ENCODE results near the gene ATP10A. TPM values are rescaled to one million over a fixed set of nuclear protein-coding genes. Genes with fewer than 3 reads are reported as not detected.

ATP10A gene
- total and polyA plus RNA-seq, 12 donors = 0.67 to 31.8 (median 16.1) TPM

DNA sequence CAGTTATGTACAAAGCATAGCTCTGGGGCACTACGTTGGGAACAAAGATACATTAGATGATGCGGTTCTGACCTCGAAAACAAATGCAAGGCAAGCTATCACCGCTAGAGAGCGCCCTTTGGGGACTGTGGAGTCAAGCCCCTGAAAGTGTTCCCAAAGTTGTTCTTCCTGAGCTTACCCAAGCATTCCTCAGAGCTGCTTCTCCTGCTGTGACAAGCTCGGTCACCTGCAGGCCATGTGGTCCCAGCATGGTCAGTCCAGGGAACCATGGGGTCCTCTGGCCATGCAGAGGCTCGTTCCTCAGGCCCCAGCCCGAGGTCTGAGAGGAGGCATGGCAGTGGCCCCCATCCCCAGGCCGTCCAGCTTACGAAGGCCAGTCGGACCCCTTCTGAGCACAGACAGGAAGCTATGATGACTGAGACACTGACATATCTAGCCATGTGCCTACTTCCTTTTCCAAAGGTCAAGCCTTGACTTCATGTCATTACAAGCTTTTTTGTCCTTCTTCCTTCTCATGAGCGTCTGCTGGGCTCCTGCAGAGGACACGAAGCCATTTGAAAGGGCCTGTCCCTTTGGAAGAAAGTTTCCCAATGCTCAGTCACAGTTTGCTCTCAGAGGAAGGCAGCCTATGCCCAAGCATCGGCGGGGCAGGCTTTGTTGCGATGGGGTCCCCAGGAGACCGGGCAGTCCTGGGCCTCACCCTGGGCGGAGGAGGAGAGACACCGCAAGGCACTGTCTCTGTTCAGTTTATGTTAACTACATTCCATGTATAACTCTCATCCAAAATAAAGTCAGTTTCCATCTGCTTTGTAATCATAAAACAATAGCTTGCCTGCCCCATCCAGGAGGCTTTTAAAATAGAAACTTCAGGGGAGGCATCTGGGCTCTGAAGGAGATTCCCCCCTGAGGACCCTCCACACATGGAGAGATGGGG lies 79.3 kb downstream of the ATP10A start:
- Histone ChIP-seq H3K9me3 (replicated peaks in 1 of 3) (no peaks in the 10 kb centered on the region), H3K27me3 (no peaks in the 10 kb centered on the region), H3K36me3 (replicated peaks in 1 of 2) (no peaks in the 10 kb centered on the region), H3K27ac (no peak overlapping the region), H3K4me1 (replicated peaks in 1 of 2) (peaks cover 0 to 15% of the 10 kb centered on the region in 2 donors), H3K4me3 (no peak overlapping the region)
- WGBS, 4 donors = 69 to 76% (median 72%) methylated on average over 14 to 19 of the region's 19 CpGs
- TF ChIP-seq, protein P1, sequence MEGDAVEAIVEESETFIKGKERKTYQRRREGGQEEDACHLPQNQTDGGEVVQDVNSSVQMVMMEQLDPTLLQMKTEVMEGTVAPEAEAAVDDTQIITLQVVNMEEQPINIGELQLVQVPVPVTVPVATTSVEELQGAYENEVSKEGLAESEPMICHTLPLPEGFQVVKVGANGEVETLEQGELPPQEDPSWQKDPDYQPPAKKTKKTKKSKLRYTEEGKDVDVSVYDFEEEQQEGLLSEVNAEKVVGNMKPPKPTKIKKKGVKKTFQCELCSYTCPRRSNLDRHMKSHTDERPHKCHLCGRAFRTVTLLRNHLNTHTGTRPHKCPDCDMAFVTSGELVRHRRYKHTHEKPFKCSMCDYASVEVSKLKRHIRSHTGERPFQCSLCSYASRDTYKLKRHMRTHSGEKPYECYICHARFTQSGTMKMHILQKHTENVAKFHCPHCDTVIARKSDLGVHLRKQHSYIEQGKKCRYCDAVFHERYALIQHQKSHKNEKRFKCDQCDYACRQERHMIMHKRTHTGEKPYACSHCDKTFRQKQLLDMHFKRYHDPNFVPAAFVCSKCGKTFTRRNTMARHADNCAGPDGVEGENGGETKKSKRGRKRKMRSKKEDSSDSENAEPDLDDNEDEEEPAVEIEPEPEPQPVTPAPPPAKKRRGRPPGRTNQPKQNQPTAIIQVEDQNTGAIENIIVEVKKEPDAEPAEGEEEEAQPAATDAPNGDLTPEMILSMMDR (IDR thresholded peaks at IDR 0.05) = peak in 1 of 6 experiments; percentile 6
- no peak for TF ChIP-seq POLR2A (IDR thresholded peaks at IDR 0.05)
- DNase-seq = peak in 1 of 7 donors; percentile 6
- intact Hi-C loops (cut with DNase I) = no loop called here

DNA sequence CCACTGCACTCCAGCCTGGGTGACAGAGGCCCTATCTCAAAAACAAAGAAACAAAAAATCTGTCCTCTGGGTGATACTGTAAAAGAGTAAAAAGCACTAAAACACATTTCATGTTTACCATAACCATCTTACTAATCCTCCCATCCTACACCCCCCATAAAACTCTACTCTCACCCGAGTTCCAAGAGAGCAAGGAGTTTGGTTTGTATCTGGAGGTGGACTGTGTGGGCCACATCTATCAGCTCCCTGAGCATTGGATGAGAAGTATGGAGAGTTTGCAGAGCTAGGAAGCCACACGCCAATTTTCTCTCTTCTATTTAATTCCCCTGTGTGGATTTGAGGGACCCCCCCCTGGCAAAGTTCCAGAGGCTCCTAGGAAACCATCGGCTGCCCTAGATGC lies 80.0 kb downstream of the ATP10A start:
- 75 to 90% (median 84%) methylated on average over 3 of the region's 3 CpGs for WGBS, 4 donors
- TF ChIP-seq, protein P1 (IDR thresholded peaks at IDR 0.05) = no peak
- no peak for TF ChIP-seq POLR2A (IDR thresholded peaks at IDR 0.05)
- H3K36me3 ChIP-seq (replicated peaks in 1 of 2) = no peaks in the 10 kb centered on the region
- H3K27ac ChIP-seq = no peak overlapping the region
- peak in 1 of 7 donors; percentile 5 for DNase-seq
- peaks cover 0 to 11% of the 10 kb centered on the region in 2 donors for H3K4me1 ChIP-seq (replicated peaks in 1 of 2)
- H3K4me3 ChIP-seq = no peak overlapping the region
- no peaks in the 10 kb centered on the region for H3K27me3 ChIP-seq
- intact Hi-C loops (cut with DNase I) = no loop called here
- no peaks in the 10 kb centered on the region for H3K9me3 ChIP-seq (replicated peaks in 1 of 3)

DNA sequence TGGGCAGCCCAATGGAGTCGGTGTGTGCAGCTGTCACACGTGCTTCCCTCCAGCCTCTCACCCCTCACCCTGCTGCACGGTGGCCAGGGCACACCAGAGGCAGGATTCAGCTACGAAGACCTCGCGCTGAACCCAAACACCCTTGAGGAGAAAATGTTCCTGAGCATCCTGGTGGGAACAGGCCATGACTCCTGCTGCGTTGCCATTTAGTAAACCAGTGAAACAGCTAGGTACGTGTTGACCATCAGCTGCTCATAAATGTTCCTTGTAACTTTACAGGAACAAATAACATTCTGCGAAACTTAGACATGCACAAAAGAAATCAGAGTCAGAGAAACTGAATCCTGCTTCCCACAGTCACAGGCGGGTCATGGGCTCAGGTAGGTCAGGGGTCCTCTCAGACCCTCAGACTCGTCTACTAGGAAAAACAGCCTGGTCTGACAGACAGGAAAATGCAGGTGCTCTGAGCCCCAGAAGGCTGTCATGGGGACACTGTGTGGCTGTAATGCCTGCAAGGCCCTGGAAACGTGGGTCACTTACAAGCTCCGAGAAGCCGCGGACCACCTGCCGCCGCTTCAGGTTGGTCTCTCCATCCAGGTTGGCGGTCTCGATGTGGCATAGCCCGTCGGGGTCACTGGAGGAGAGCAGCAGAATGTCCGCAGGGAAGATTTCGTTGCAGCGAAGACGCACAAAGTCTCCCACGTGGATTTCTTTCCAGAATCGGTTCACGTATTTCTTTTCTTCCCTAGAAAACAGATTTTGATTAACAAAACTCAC lies 82.5 kb downstream of the ATP10A start:
- no peak for DNase-seq
- H3K9me3 ChIP-seq (replicated peaks in 1 of 3) = no peaks in the 10 kb centered on the region
- no peak overlapping the region for H3K4me3 ChIP-seq
- H3K27me3 ChIP-seq = no peaks in the 10 kb centered on the region
- TF ChIP-seq POLR2A (IDR thresholded peaks at IDR 0.05) = no peak
- TF ChIP-seq, protein P1 (IDR thresholded peaks at IDR 0.05) = no peak
- no peak overlapping the region for H3K27ac ChIP-seq
- no peaks in the 10 kb centered on the region for H3K36me3 ChIP-seq (replicated peaks in 1 of 2)
- 91 to 95% (median 92%) methylated on average over 24 to 28 of the region's 28 CpGs for WGBS, 4 donors
- H3K4me1 ChIP-seq (replicated peaks in 1 of 2) = no peaks in the 10 kb centered on the region
- intact Hi-C loops (cut with DNase I) = no loop called here

DNA sequence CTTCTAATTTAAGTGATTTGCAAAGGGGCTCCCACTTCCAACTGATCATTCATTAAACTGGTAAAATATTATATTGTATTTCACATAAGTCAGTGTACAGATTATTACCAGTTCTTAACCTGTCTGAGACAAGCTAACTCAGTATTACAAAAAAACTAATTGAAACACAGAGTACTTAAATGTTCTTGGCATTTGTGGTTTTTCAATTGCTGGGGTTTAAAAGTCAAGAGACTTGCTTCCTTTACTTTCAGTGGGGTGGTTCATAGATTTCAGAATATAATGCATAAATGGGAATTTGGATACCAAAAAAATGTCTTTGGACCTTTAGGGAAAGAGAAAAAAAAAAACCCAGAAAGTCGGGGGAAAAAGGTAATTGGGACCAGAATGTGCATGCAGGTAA lies 85.0 kb downstream of the ATP10A start:
- no peak overlapping the region for H3K4me3 ChIP-seq
- intact Hi-C loops (cut with DNase I) = loop anchor here in 1 of 2 donors (10.0 kb wide), 1 partner anchor 87 kb away; the partner anchor contains the start of gene ATP10A
- H3K27ac ChIP-seq = no peak overlapping the region
- H3K27me3 ChIP-seq = no peaks in the 10 kb centered on the region
- WGBS, 4 donors = 62 to 87% (median 75%) methylated on average over 1 of the region's 1 CpG
- no peaks in the 10 kb centered on the region for H3K36me3 ChIP-seq (replicated peaks in 1 of 2)
- H3K9me3 ChIP-seq (replicated peaks in 1 of 3) = no peaks in the 10 kb centered on the region
- DNase-seq = no peak
- no peak for TF ChIP-seq POLR2A (IDR thresholded peaks at IDR 0.05)
- H3K4me1 ChIP-seq (replicated peaks in 1 of 2) = peaks cover 0 to under 1% of the 10 kb centered on the region in 2 donors

Measured in adrenal gland (tissue), 12 donors.